Caco-2 (cell line): Measurements from ENCODE around the gene HK2. TPM values are rescaled to one million over a fixed set of nuclear protein-coding genes. Genes with fewer than 3 reads are reported as not detected.

Experiments
- BruUV-seq: library from RNA; stranded (reverse); fragments of 400-500 nt; replicated peaks from 2 replicates; lab custom pipeline; 2021; lab: Mats Ljungman, UMichigan
- CTCF ChIA-PET: fragments of 300-600 bp; sonication (Branson Sonifier 250); formaldehyde crosslinking; loops from one replicate; lab custom pipeline; 2022; ENCODE audit warnings: antibody characterized with exemption; lab: Charles Lee
- POLR2A ChIA-PET: fragments of 300-600 bp; sonication (Branson Sonifier 250); formaldehyde crosslinking; loops from one replicate; lab custom pipeline; 2022; ENCODE audit warnings: antibody characterized with exemption; lab: Charles Lee
- DNase-seq, 2 experiments: peaks; one replicate each; pipeline versions ENCODE4 v3.0.0 to v3.0.0-alpha.2; 2020 to 2022
- H3K27me3 ChIP-seq: replicated peaks from 2 replicates; pipeline ENCODE4 v1.6.0; 2011; ENCODE audit warnings: low read length; ENCODE audit not compliant: control insufficient read depth, insufficient read depth
- H3K36me3 ChIP-seq: 2 replicates; pipeline ENCODE4 v1.5.1; 2011; ENCODE audit warnings: low read length; ENCODE audit not compliant: control insufficient read depth, insufficient read depth
- H3K4me1 ChIP-seq: fragments of 250-450 bp; sonication (Bioruptor Pico); 2 replicates; pipeline ENCODE4 v1.5.1; 2020; ENCODE audit warnings: mild to moderate bottlenecking
- H3K4me3 ChIP-seq: 2 replicates; pipeline ENCODE4 v1.5.1; 2011; ENCODE audit warnings: low read depth, mild to moderate bottlenecking, control low read depth, low read length
- H3K9me3 ChIP-seq: fragments of 250-450 bp; sonication (Bioruptor Pico); 2 replicates; pipeline ENCODE4 v1.5.1; 2020; ENCODE audit warnings: mild to moderate bottlenecking, moderate library complexity
- H3K27ac Mint-ChIP-seq: one replicate; pipeline ENCODE4 v1.8.0; 2022; ENCODE audit warnings: mixed read lengths; ENCODE audit not compliant: unreplicated experiment
- H3K27me3 Mint-ChIP-seq: one replicate; pipeline ENCODE4 v1.8.0; 2022; ENCODE audit warnings: mixed read lengths; ENCODE audit not compliant: insufficient read depth, unreplicated experiment
- H3K36me3 Mint-ChIP-seq: one replicate; pipeline ENCODE4 v1.8.0; 2022; ENCODE audit warnings: mild to moderate bottlenecking, mixed read lengths; ENCODE audit not compliant: insufficient read depth, unreplicated experiment
- H3K4me1 Mint-ChIP-seq: one replicate; pipeline ENCODE4 v1.8.0; 2022; ENCODE audit warnings: low read depth, mixed read lengths; ENCODE audit not compliant: unreplicated experiment
- H3K4me3 Mint-ChIP-seq: one replicate; pipeline ENCODE4 v1.8.0; 2022; ENCODE audit warnings: mild to moderate bottlenecking, moderate library complexity, mixed read lengths; ENCODE audit not compliant: unreplicated experiment
- H3K9me3 Mint-ChIP-seq: one replicate; pipeline ENCODE4 v1.8.0; 2022; ENCODE audit warnings: mixed read lengths; ENCODE audit not compliant: unreplicated experiment
- intact Hi-C: fragments of 100-400 bp; cut with micrococcal nuclease; formaldehyde crosslinking; loops from one replicate; pipeline ENCODE4 v1.10.0; 2022; ENCODE audit not compliant: unreplicated experiment
- total RNA-seq: library from RNA; stranded (reverse); gene quantifications from 2 replicates; pipeline ENCODE4 v1.2.3, GENCODE V29; 2022
- TF ChIP-seq, protein P1 (sequence below), 2 experiments: fragments of 200-600 bp in 1 of 2; IDR thresholded peaks; 1 replicate in 1 of 2; 2 replicates in 1 of 2; pipeline versions ENCODE4 v1.5.1 to v1.8.0; 2011 to 2022; ENCODE audit warnings: antibody characterized with exemption in 1 of 2, control low read depth in 1 of 2, inconsistent platforms in 1 of 2, low read depth in 1 of 2, low read length in 1 of 2, mild to moderate bottlenecking in 1 of 2, moderate library complexity in 1 of 2; ENCODE audit not compliant: insufficient read depth in 1 of 2, severe bottlenecking in 1 of 2, unreplicated experiment in 1 of 2

The HK2 gene
- total RNA-seq, 1 experiment from 2014 or later = 19.9 TPM

DNA sequence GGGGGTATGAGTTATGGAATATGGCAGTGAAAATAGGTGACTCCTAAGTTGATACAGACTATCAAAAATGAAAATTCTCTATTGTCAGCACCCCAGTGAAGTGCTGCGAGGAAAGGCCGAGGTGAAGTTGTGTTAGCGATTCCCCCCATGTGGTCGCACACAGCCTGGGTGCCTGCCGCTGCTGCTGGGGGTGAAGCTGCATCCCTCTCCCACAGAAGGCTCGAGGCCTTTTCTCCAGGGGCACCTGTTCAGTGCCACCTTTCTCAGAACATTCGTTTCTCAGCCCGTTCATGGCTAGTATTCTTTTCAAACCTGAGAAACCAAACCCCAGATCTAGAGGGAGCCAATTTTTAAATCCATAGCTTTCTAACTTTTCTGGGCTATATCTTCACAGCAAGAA lies 23.8 kb downstream of the HK2 start:
- ChIA-PET CTCF (no interaction called here), POLR2A (interaction anchor here (0.6 kb wide), 1 partner anchor 204 kb away, joined by 3 read pairs; the partner anchor contains the start of gene SEMA4F)
- H3K27ac Mint-ChIP-seq = no peak overlapping the region
- H3K36me3 Mint-ChIP-seq = peaks cover 13% of the 10 kb centered on the region
- peaks cover 42% of the 10 kb centered on the region for H3K4me1 Mint-ChIP-seq
- TF ChIP-seq, protein P1, sequence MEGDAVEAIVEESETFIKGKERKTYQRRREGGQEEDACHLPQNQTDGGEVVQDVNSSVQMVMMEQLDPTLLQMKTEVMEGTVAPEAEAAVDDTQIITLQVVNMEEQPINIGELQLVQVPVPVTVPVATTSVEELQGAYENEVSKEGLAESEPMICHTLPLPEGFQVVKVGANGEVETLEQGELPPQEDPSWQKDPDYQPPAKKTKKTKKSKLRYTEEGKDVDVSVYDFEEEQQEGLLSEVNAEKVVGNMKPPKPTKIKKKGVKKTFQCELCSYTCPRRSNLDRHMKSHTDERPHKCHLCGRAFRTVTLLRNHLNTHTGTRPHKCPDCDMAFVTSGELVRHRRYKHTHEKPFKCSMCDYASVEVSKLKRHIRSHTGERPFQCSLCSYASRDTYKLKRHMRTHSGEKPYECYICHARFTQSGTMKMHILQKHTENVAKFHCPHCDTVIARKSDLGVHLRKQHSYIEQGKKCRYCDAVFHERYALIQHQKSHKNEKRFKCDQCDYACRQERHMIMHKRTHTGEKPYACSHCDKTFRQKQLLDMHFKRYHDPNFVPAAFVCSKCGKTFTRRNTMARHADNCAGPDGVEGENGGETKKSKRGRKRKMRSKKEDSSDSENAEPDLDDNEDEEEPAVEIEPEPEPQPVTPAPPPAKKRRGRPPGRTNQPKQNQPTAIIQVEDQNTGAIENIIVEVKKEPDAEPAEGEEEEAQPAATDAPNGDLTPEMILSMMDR (IDR thresholded peaks at IDR 0.05; ENCODE audit: insufficient read depth in 1 of 2, low read depth in 1 of 2, low read length in 1 of 2, severe bottlenecking in 1 of 2, unreplicated experiment in 1 of 2) = no peak
- H3K27me3 Mint-ChIP-seq = no peaks in the 10 kb centered on the region
- Histone ChIP-seq H3K4me1 (peaks cover 35% of the 10 kb centered on the region), H3K9me3 (no peaks in the 10 kb centered on the region), H3K27me3 (no peaks in the 10 kb centered on the region), H3K36me3 (peaks cover 6% of the 10 kb centered on the region; the same call in 1 of the 2 replicates), H3K4me3 (no peak overlapping the region)
- H3K9me3 Mint-ChIP-seq = no peaks in the 10 kb centered on the region
- DNase-seq = no peak
- intact Hi-C loops = no loop called here
- no TSS peak for BruUV-seq
- no peak overlapping the region for H3K4me3 Mint-ChIP-seq

DNA sequence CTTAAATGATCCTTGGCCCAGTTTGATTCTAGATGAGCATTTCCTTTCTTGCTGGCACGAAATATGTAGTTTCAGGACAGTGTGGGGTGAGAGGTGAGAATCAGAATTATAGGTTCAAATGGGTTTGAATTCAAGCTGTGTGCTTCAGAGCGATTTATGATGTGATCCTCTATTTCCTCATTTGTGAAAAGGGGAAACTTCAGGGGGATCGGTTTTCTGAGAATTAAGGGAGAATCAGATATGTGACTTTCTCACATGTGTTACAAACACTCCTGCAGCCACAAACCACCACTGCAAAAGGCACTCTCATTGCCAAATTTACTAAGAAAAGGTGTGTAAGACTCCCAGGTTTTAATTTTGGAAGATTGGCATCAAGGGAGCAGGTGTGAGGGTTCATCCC lies 24.4 kb downstream of the HK2 start:
- TF ChIP-seq, protein P1 (IDR thresholded peaks at IDR 0.05; ENCODE audit: insufficient read depth in 1 of 2, low read depth in 1 of 2, low read length in 1 of 2, severe bottlenecking in 1 of 2, unreplicated experiment in 1 of 2) = no peak
- no peaks in the 10 kb centered on the region for H3K9me3 Mint-ChIP-seq
- ChIA-PET POLR2A (no interaction called here), CTCF (no interaction called here)
- no peaks in the 10 kb centered on the region for H3K27me3 ChIP-seq
- no peak for DNase-seq
- no TSS peak for BruUV-seq
- no peak overlapping the region for H3K4me3 ChIP-seq
- no peak overlapping the region for H3K4me3 Mint-ChIP-seq
- H3K4me1 Mint-ChIP-seq = peaks cover 41% of the 10 kb centered on the region
- intact Hi-C loops = no loop called here
- peaks cover 40% of the 10 kb centered on the region for H3K4me1 ChIP-seq
- H3K36me3 Mint-ChIP-seq = peaks cover 13% of the 10 kb centered on the region
- H3K36me3 ChIP-seq = peaks cover 6% of the 10 kb centered on the region; the same call in 1 of the 2 replicates
- H3K9me3 ChIP-seq = no peaks in the 10 kb centered on the region
- no peaks in the 10 kb centered on the region for H3K27me3 Mint-ChIP-seq
- no peak overlapping the region for H3K27ac Mint-ChIP-seq

DNA sequence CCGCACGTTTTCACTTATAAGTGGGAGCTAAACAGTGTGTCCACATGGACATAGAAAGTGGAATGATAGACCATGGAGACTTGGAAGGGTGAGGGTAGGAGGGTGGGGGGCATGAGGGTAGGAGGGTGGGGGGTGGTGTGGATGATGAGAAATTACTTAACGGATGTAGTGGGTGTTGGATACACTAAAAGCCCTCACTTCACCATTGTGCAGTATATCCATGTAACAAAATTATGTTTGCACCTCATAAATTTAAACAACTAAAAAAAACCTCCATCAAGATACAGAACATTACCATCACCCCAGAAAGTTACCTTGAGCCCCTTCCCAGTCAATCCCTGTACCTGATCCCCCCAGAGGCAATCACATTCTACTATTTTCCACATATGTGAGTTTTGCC lies 26.2 kb downstream of the HK2 start:
- H3K4me3 ChIP-seq = no peak overlapping the region
- intact Hi-C loops = no loop called here
- Mint-ChIP-seq H3K27ac (no peak overlapping the region), H3K4me1 (peaks cover 46% of the 10 kb centered on the region), H3K4me3 (no peak overlapping the region), H3K36me3 (peaks cover 13% of the 10 kb centered on the region), H3K27me3 (no peaks in the 10 kb centered on the region), H3K9me3 (no peaks in the 10 kb centered on the region)
- DNase-seq = no peak
- no peaks in the 10 kb centered on the region for H3K27me3 ChIP-seq
- POLR2A ChIA-PET = no interaction called here
- CTCF ChIA-PET = no interaction called here
- TF ChIP-seq, protein P1 (IDR thresholded peaks at IDR 0.05; ENCODE audit: insufficient read depth in 1 of 2, low read depth in 1 of 2, low read length in 1 of 2, severe bottlenecking in 1 of 2, unreplicated experiment in 1 of 2) = no peak
- no peaks in the 10 kb centered on the region for H3K9me3 ChIP-seq
- H3K4me1 ChIP-seq = peaks cover 55% of the 10 kb centered on the region
- no TSS peak for BruUV-seq
- peaks cover 2% of the 10 kb centered on the region; the same call in 1 of the 2 replicates for H3K36me3 ChIP-seq
